NCI-H446 (cell line): ENCODE data around the gene KLRC4.
"Not testable (repeated sequence)": the region's sequence is repeated elsewhere in the genome, so short reads cannot be mapped to it uniquely, and the experiment has no call there.

Experiments
- DNase-seq, 2 experiments: peaks; one replicate each; lab custom pipeline; 2025; lab: John Stamatoyannopoulos, UW

Gene KLRC4

DNA sequence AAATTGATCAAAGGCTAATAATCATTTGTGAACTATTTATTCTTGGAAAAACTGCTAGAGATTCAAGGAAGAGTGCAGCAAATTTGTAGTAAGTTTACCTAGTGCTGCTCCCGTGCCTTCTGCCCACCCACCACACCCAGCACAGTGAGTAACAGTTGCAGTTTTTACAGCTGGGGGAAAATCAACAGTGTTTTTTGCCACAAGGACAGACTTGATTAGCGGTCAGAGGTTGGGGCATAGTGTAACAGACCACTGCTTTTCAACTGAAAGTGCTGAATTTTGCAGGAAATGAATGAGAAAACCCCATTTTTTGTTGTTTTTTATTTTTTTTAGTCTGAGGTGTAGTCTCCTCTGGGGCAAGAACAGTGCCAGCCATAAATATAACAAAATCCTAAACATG, 12.3 kb downstream of the KLRC4 start:
- no peak for DNase-seq

DNA sequence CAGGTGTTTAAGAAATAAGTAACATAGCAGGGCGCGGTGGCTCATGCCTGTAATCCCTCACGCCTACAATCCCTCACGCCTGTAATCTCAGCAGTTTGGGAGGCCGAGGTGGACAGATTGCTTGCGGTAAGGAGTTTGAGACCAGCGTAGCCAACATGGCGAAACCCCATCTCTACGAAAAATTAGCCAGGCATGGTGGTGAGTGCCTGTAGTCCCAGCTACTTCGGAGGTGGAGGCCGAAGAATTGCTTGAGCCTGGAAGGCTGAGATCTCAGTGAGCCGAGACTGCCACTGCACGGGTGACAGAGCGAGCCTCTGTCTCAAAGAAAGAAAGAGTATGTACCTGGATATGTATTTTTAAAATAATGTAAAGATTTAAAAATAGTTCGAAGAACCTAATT, 13.4 kb downstream of the KLRC4 start:
- DNase-seq: not testable (repeated sequence)

DNA sequence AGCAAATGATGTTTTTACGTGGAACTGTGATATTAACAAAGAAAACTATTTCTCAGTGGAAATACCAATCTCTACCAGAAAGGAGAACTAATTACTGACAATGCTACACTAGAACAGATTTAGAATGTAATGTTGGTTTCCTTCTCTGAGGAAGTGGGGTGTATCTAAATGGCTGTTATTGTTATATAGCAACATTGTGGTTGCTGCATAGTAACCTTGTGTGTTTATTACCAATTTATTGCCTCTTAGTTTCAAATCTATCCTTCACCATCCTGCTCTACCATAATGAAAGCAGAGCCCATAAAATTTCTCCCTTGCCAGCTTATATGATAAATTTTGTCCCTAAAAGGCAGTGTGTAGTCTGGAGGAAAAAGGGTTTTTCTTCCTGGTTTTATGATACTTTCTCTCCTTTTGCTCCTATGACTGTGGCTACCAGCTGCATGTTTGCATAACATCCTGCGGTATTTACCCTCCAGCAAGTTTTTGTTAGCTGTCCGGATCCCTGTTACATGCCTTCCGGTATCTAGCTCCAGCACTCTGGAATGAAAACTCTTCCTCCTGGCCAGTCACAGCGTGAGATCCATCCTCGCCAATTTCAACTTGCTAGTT, 14.1 kb downstream of the KLRC4 start:
- DNase-seq: no peak

DNA sequence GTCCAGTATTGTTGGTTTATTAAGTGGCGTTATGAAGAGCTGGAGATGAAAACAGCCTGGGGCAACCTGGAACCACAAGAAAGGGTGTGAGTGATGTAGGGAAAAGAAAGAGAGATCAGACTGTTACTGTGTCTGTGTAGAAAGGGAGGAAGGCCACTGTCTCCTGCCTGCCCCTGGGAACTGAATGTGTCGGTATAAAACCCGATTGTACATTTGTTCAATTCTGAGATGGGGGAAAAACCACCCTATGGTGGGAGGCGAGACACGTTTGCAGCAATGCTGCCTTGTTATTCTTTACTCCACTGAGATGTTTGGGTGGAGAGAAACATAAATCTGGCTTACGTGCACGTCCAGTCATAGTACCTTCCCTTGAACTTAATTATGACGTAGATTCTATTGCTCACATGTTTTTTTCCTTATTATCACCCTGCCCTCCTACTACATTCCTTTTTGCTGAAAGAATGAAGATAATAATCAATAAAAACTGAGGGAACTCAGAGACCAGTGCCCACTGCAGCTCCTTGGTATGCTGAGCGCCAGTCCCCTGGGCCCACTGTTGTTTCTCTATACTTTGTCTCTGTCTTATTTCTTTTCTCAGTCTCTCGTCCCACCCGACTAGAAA, 14.9 kb downstream of the KLRC4 start:
- not testable (repeated sequence) for DNase-seq

DNA sequence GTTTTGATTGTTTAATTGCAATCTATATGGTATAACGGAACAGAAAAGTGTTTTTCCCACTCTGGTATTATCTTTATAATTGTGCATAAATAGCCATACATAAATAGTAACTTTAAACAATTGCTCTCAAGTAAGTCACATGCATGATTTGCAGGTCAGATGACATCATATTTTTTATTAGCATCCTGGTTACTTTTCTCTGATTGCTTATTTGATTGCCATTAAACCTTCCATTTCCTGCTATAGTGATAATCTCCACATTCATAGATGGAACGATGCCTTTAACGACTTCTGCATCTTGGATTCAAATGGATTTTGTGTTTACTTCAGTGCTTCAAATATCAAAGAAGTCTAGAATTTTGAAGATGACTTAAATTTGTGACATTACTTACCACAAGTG, 16.3 kb downstream of the KLRC4 start:
- no peak for DNase-seq

DNA sequence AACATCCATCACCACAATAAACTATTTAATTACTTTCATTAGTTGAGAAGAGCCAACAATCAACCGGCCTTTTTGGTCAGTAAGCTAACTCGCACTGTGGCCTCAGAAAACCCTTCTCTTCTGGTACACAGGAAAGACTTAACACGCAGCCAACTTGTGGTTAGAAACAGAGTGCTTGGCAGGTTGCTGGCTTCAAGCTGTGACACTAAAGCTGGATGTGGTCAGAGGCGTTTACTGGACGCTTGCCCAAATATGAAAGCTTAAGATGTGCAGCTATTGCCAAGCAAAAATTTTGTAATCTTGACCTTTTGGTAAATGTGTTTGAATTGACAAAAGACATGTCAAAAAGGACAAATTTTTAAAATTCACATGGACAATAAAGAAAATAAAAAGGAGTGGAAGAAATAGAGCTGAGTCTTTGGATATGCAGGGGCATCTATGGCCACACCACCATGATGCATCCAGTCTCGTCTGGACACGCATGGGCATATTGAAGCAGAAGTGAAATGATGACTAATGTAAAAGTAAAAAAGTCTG, 17.1 kb downstream of the KLRC4 start:
- DNase-seq: peak in 1 of 2 experiments; percentile 47

GRCh38 chr12:10390991-10391390, 18.6 kb downstream of the KLRC4 start:
- DNase-seq: not testable (repeated sequence)

- DNase-seq: no peak
Observed at GRCh38 chr12:10389904-10390303, 19.7 kb downstream of the KLRC4 start, which contains the start of gene KLRK1. Gene KLRK1, minus strand, starts transcription at chr12:10390041. Its CDS starts 1,231 bp downstream, at chr12:10388810.

DNA sequence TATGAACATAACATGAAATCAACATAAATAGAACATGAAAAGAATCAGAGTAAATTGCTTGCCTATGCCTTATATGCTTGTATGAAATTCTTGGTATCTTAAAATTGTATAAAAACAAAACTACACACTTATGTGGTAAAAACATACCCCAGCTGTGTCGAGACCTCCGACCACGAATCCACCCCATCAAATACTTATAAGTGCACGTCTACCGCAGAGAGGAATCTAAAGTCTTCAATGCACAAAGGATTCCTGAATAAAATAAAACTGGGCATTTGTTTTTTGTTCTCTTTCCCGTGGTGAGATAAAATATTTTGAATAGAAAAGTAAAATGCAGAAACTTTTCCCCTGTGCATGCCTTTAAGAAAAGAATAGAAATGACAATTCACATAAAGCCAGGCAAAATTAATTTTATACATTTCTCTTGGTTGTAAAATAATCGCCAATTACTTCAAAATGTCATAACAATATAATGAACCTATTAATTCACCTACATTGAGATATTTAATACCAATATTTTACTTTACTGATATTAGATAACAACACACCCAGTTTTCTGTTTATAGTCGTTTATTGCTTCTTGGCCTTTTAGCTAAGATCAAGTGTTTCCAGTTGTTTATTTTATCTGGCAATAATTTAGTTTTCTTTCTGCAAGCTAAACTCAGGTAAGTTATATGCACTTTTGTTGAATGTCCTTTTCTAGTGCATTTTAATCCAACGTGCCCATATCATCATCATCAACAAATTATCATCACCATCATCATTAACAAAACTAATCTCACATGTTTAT, 20.7 kb downstream of the KLRC4 start:
- no peak for DNase-seq

DNA sequence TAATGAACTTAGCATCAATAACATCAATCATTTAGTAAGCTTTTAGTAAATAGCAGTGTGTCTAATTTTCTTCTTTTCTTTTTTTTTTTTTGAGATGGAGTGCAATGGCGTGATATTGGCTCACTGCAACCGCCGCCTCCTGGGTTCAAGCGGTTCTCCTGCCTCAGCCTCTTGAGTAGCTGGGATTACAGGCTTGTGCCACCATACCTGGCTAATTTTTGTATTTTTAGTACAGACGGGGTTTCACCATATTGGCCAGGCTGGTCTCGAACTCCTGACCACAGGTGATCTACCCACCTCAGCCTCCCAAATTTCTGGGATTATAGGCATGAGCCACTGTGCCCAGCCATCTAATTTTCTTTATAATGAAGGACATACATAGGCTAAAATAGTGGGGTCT, 22.1 kb downstream of the KLRC4 start:
- DNase-seq: not testable (repeated sequence)

DNA sequence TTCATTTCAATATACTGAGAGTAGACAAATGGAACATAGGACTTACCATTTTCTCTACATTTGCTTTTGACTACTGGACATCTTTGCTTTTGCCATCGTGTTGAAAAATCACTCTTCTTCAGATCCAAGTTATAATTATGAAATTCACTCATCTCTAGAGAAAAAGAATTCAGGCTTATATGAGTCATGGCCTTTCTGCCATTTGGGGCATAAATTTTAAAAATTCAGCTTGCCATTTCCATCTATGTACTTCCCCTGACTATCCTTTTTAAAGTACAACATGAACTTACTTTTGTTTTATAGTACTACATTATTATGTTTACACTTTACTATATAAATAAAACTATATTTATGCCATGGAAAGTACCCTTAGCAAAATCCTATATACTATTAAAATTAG, 22.7 kb downstream of the KLRC4 start:
- no peak for DNase-seq

DNA sequence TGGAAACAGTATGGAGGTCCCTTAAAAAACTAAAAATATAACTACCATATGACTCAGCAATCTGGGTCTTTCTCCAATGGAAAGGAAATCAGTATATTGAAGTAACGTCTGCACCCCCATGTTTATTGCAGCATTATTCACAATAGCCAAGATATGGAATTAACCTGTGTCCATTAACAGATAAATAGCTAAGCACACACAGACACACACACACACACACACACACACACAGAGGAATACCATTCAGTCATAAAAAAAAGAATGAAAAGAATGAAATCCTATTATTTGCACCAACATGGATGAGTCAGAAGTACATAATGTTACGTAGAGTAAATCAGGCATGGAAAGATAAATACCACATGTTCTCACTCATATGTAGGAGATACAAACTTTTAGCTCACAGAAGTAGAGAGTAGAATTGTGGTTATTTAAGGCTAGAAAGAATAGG, 24.4 kb downstream of the KLRC4 start:
- DNase-seq: no peak

DNA sequence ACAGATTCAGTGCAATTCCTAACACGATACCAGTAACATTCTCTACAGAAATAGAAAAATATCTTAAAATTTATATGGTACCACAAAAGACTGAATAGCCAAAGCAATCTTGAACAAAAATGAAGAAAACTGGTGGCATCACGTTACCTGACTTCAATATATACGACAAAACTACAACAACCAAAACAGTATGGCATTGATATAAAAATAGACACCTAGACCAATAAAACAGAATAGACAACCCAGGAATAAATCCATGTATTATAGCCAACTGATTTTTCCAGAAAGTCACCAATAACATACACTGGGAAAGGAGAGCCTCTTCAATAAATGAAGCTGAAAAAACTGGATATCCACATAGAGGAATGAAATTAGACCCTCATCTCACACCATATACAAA, 25.4 kb downstream of the KLRC4 start:
- no peak for DNase-seq

DNA sequence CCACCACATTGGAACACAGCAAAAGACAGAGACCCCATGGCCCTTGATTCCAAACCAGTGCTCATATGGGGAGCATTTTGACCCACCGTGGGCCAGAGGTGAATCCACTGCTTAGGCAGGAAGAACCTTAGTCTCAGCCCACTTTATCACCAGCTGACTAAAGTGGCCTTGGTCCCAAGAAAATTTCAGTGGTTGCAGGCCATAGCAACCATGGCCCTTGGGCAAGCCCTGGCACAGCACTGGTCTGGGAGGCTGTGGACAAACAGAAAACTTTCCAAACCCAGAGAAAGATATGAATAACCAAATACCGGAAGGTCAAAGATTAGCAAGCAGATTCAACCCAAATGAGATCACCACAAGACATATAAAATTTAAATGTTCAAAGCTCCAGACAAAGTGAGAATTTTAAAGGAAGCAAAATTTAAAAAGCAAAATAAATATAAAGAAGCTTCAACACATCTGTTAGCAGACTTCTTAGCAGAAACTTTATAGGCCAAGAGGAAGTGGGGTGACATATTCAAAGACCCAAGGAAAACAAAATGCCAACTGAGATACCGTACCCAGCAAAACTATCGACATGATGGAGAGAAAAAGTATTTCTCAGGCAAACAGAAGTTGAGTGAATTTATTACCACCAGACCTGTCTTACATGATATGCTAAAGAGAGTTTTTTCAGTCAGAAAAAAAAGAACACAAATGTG, 27.5 kb downstream of the KLRC4 start:
- DNase-seq: no peak

DNA sequence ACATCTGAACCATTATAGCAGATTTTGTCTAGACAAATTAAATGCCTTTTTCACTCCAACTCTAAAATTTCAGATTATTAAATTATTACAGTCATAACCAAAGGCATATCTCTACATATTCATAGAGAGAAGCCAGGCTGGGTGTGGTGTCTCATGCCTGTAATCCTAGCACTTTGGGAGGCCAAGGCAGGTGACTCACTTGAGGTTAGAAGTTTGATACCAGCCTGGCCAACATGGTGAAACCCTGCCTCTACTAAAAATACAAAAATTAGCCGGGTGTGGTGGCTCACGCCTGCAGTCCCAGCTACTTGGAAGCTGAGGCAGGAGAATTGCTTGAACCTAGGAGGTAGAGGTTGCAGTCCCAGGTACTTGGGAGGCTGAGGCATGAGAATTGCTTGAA, 30.8 kb downstream of the KLRC4 start:
- not testable (repeated sequence) for DNase-seq

DNA sequence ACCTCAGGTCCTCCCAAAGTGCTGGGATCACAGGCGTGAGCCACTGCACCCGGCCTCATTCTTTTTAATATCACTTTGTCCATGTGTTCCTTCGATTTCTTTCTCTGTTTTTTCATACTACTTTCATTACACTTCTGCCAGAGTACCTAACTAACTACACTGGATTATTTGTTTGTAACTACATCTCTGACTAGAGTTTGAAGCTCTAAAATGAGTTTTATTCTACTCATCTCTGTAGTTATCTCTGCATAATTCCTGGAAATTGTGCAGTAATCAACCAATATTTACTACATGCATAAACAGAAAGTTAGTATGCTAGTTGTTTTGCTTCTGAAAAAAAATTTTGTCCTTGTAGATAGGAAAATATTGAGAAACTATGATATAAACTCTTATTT, 34.9 kb downstream of the KLRC4 start:
- no peak for DNase-seq

DNA sequence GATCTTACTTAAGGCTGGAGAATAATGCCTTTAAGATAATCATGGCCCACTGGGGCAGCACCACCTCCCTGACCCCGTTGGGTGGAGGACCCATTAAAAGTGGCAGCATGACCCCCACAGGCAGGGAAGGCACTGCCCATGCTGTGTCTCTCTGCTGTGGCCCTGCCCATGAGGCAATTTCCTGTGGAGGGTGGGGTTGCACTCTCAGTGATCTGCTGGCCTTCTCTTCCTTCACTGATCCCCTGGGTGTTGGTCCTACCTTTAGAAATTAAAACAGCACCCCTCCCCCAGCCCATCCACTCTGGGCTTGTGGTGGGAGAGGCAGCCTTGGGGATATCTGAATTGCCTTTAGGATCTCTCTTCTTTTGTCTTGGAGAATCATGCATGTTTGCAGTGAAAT, 37.0 kb downstream of the KLRC4 start:
- no peak for DNase-seq

- DNase-seq: not testable (repeated sequence)
Observed at GRCh38 chr12:10371893-10372535, 37.5 kb downstream of the KLRC4 start.

- no peak for DNase-seq
Observed at GRCh38 chr12:10369557-10370415, 39.8 kb downstream of the KLRC4 start.
